Type B pancreatic cell (in vitro differentiated cells): ENCODE results near the gene MORF4L1. TPM values are rescaled to one million over a fixed set of nuclear protein-coding genes. Genes with fewer than 3 reads are reported as not detected.
A peak's percentile ranks its signal among the peaks of the same experiment; 100 is the strongest.
"Not testable (repeated sequence)": the region's sequence is repeated elsewhere in the genome, so short reads cannot be mapped to it uniquely, and the experiment has no call there.

ENCODE experiments used
- DNase-seq: peaks from one replicate; pipeline ENCODE4 v3.0.0; 2021; ENCODE audit warnings: mixed read lengths; ENCODE audit not compliant: unreplicated experiment; ENCODE audit errors: extremely low spot score
- H3K27ac Mint-ChIP-seq: 2 replicates; pipeline ENCODE4 v1.8.0; 2021; ENCODE audit warnings: mild to moderate bottlenecking, mixed read lengths
- H3K27me3 Mint-ChIP-seq: 2 replicates; pipeline ENCODE4 v1.8.0; 2021; ENCODE audit warnings: mixed read lengths
- H3K36me3 Mint-ChIP-seq: 2 replicates; pipeline ENCODE4 v1.8.0; 2021; ENCODE audit warnings: mixed read lengths
- H3K4me1 Mint-ChIP-seq: one replicate; pipeline ENCODE4 v1.8.0; 2021; ENCODE audit warnings: mixed read lengths; ENCODE audit not compliant: unreplicated experiment
- H3K4me3 Mint-ChIP-seq: 2 replicates; pipeline ENCODE4 v1.8.0; 2021; ENCODE audit warnings: mild to moderate bottlenecking, mixed read lengths
- H3K9me3 Mint-ChIP-seq: 2 replicates; pipeline ENCODE4 v1.8.0; 2021; ENCODE audit warnings: mixed read lengths
- CTCF ChIP-seq: fragments of 200-600 bp; sonication (generic); conservative IDR thresholded peaks from 2 replicates; pipeline ENCODE4 v1.5.0; 2021; ENCODE audit warnings: antibody characterized with exemption, mild to moderate bottlenecking
- total RNA-seq: library from RNA; stranded (reverse); gene quantifications from 2 replicates; pipeline ENCODE4 v1.2.1, GENCODE V29; 2021; ENCODE audit warnings: low replicate concordance

The MORF4L1 gene
- total RNA-seq, 1 donor from 2014 or later, result 372 TPM

GRCh38 chr15:78866803-78867202 lies 5.9 kb upstream of the MORF4L1 start:
- no peak for TF ChIP-seq CTCF
- H3K27ac Mint-ChIP-seq, result no peak overlapping the region
- H3K4me3 Mint-ChIP-seq, result no peak overlapping the region
- no peaks in the 10 kb centered on the region for H3K36me3 Mint-ChIP-seq
- DNase-seq, result no peak
- no peaks in the 10 kb centered on the region for H3K27me3 Mint-ChIP-seq
- H3K9me3 Mint-ChIP-seq, result no peaks in the 10 kb centered on the region
- H3K4me1 Mint-ChIP-seq, result peaks cover 4% of the 10 kb centered on the region

GRCh38 chr15:78868366-78868765 lies 4.3 kb upstream of the MORF4L1 start:
- Mint-ChIP-seq H3K27ac (peak overlapping the region; percentile 48), H3K27me3 (no peaks in the 10 kb centered on the region), H3K36me3 (no peaks in the 10 kb centered on the region), H3K4me3 (no peak overlapping the region), H3K9me3 (no peaks in the 10 kb centered on the region), H3K4me1 (peaks cover 4% of the 10 kb centered on the region)
- DNase-seq, result no peak
- TF ChIP-seq CTCF, result no peak

GRCh38 chr15:78871483-78872127 lies 1.1 kb upstream of the MORF4L1 start:
- H3K27ac Mint-ChIP-seq, result peak overlapping the region; percentile 100
- H3K4me3 Mint-ChIP-seq, result peak overlapping the region; percentile 93
- peaks cover 20% of the 10 kb centered on the region for H3K4me1 Mint-ChIP-seq
- DNase-seq, H3K27me3 Mint-ChIP-seq, H3K36me3 Mint-ChIP-seq, H3K9me3 Mint-ChIP-seq: not testable (repeated sequence)

GRCh38 chr15:78872972-78873792 lies 492 bp downstream of the MORF4L1 start:
- peaks cover 28% of the 10 kb centered on the region for H3K4me1 Mint-ChIP-seq
- peak overlapping the region; percentile 100 for H3K27ac Mint-ChIP-seq
- H3K27me3 Mint-ChIP-seq, result no peaks in the 10 kb centered on the region
- TF ChIP-seq CTCF, result peak; percentile 69
- H3K9me3 Mint-ChIP-seq, result no peaks in the 10 kb centered on the region
- DNase-seq, result peak; percentile 94
- H3K36me3 Mint-ChIP-seq, result peaks cover under 1% of the 10 kb centered on the region
- H3K4me3 Mint-ChIP-seq, result peak overlapping the region; percentile 100

- peaks cover 33% of the 10 kb centered on the region for H3K4me1 Mint-ChIP-seq
- H3K4me3 Mint-ChIP-seq, result peak overlapping the region; percentile 100
- DNase-seq, result no peak
- H3K36me3 Mint-ChIP-seq, result peaks cover 4% of the 10 kb centered on the region
- H3K9me3 Mint-ChIP-seq, result no peaks in the 10 kb centered on the region
- peak overlapping the region; percentile 100 for H3K27ac Mint-ChIP-seq
- no peak for TF ChIP-seq CTCF
- H3K27me3 Mint-ChIP-seq, result no peaks in the 10 kb centered on the region
Measured at GRCh38 chr15:78873793-78874765, 1.4 kb downstream of the MORF4L1 start.
